Stomach (tissue), 9 donors: ENCODE data around the gene CCDC184. TPM values are rescaled to one million over a fixed set of nuclear protein-coding genes. Genes with fewer than 3 reads are reported as not detected.

Experiments used
- DNase-seq, 2 donors: peaks; one replicate each; pipeline versions ENCODE4 v3.0.0 to v3.0.0-alpha.2; 2013 to 2019
- H3K27ac ChIP-seq, 5 donors: fragments of 200-600 bp in 4 of 5; sonication (generic) in 4 of 5; one replicate each; pipeline ENCODE4 v1.5.1; 2013 to 2019; ENCODE audit warnings: mild to moderate bottlenecking in 1 of 5, moderate library complexity in 1 of 5
- H3K27me3 ChIP-seq, 3 donors: fragments of 200-600 bp; sonication (generic); one replicate each; pipeline ENCODE4 v1.5.1; 2017 to 2019; ENCODE audit warnings: mixed run types in 1 of 3
- H3K36me3 ChIP-seq, 4 donors: fragments of 200-600 bp; sonication (generic); 1 replicate in 3 of 4; 2 replicates in 1 of 4; pipeline ENCODE4 v1.5.1; 2016 to 2019
- H3K4me1 ChIP-seq, 4 donors: fragments of 200-600 bp; sonication (generic); one replicate each; pipeline ENCODE4 v1.5.1; 2016 to 2019
- H3K4me3 ChIP-seq, 4 donors: fragments of 200-600 bp; sonication (generic) in 3 of 4; one replicate each; pipeline ENCODE4 v1.5.1; 2016 to 2019; ENCODE audit warnings: mild to moderate bottlenecking in 1 of 4
- H3K9me3 ChIP-seq, 4 donors: fragments of 200-600 bp; sonication (generic); one replicate each; pipeline ENCODE4 v1.5.1; 2016 to 2019
- CTCF ChIP-seq, 7 experiments: fragments of 450-650 bp in 4 of 7; fragments of 200-600 bp in 3 of 7; sonication (generic) in 3 of 7; IDR thresholded peaks; one replicate each; pipeline ENCODE4 v1.5.1; 2016 to 2019; ENCODE audit warnings: antibody characterized with exemption in 7 of 7, control low read depth in 2 of 7, mild to moderate bottlenecking in 1 of 7
- EP300 ChIP-seq: sonication (generic); formaldehyde crosslinking; IDR thresholded peaks from one replicate; pipeline ENCODE4 v1.6.1; 2017; ENCODE audit warnings: antibody characterized with exemption
- POLR2A ChIP-seq, 4 donors: fragments of 450-650 bp; IDR thresholded peaks; one replicate each; pipeline ENCODE4 v1.6.1; 2016; ENCODE audit warnings: antibody characterized with exemption in 4 of 4, control low read depth in 2 of 4, mild to moderate bottlenecking in 1 of 4, moderate library complexity in 1 of 4
- POLR2AphosphoS5 ChIP-seq, 3 donors: sonication (generic); formaldehyde crosslinking; IDR thresholded peaks; one replicate each; pipeline ENCODE4 v1.6.1; 2016; ENCODE audit warnings: antibody characterized with exemption in 3 of 3
- WGBS, 5 donors: extraction: QIAGEN DNeasy Blood & Tissue Kit in 3 of 5; methylation state at CpG; one replicate each; pipeline versions ENCODE4 v1.1.5 to v1.1.7; 2013 to 2018; 5-methylcytosine and 5-hydroxymethylcytosine counted together
- intact Hi-C: fragments of 100-400 bp; cut with DNase I; formaldehyde crosslinking; loops from one replicate; pipeline ENCODE4 v1.15.1; 2023; ENCODE audit warnings: low total_unique reads
- polyA plus RNA-seq, 3 donors: library from polyadenylated mRNA; stranded (reverse); fragments of 200-250 nt; gene quantifications; one replicate each; pipeline ENCODE4 v1.2.3, GENCODE V29; 2013
- total RNA-seq, 5 donors: library from RNA; depleted of rRNA; stranded (reverse); fragments of >200 nt; gene quantifications; one replicate each; pipeline versions ENCODE4 v1.1.0 to v1.2.3, GENCODE V29; 2014 to 2016
- donor health status: healthy with polysubstance abuse.
- donor health status: Bipolar disorder and iron deficiency.
- donor health status: healthy.

The CCDC184 gene
- total and polyA plus RNA-seq, 8 donors: 0.29 to 4.7 (median 0.99) TPM; not detected in 2

- H3K27ac ChIP-seq: no peak overlapping the region
- peak in 1 of 2 donors; percentile 32 for DNase-seq
- peaks cover 12 to 31% (median 24%) of the 10 kb centered on the region in 4 donors for H3K4me1 ChIP-seq
- H3K9me3 ChIP-seq: no peaks in the 10 kb centered on the region
- WGBS, 5 donors: 5 to 13% (median 8%) methylated on average over 7 to 20 of the region's 20 CpGs
- no peaks in the 10 kb centered on the region for H3K36me3 ChIP-seq
- TF ChIP-seq POLR2AphosphoS5 (IDR thresholded peaks at IDR 0.05) (no peak), EP300 (no peak), CTCF (IDR thresholded peaks at IDR 0.05) (no peak), POLR2A (IDR thresholded peaks at IDR 0.05) (no peak)
- H3K4me3 ChIP-seq: peak overlapping the region; percentile 53 to 82 (median 62)
- intact Hi-C loops: no loop called here
- H3K27me3 ChIP-seq: peaks cover 0 to 67% (median 29%) of the 10 kb centered on the region in 3 donors
These were observed 1.1 kb downstream of the CCDC184 start for GRCh38 chr12:48184549-48184922.

- Histone ChIP-seq H3K36me3 (no peaks in the 10 kb centered on the region), H3K27ac (no peak overlapping the region), H3K9me3 (no peaks in the 10 kb centered on the region), H3K27me3 (peaks cover 0 to 65% (median 29%) of the 10 kb centered on the region in 3 donors), H3K4me3 (peak overlapping the region in 1 of 4 donors; percentile 71), H3K4me1 (peaks cover 12 to 31% (median 24%) of the 10 kb centered on the region in 4 donors)
- DNase-seq: peak in 1 of 2 donors; percentile 52
- no peak for TF ChIP-seq EP300
- no peak for TF ChIP-seq POLR2A (IDR thresholded peaks at IDR 0.05)
- no peak for TF ChIP-seq POLR2AphosphoS5 (IDR thresholded peaks at IDR 0.05)
- TF ChIP-seq CTCF (IDR thresholded peaks at IDR 0.05): no peak
- intact Hi-C loops: no loop called here
- WGBS, 5 donors: 53 to 63% (median 58%) methylated on average over 10 of the region's 10 CpGs
These were observed 1.9 kb downstream of the CCDC184 start for GRCh38 chr12:48185181-48185919.

GRCh38 chr12:48187916-48188695 is 4.7 kb downstream of the CCDC184 start:
- DNase-seq: no peak
- WGBS, 5 donors: 72 to 82% (median 81%) methylated on average over 10 of the region's 10 CpGs

More at GRCh38 chr12:48187916-48188695, 4.7 kb downstream of the CCDC184 start:
- Histone ChIP-seq H3K27me3 (peaks cover 0 to 50% (median 21%) of the 10 kb centered on the region in 3 donors), H3K4me3 (no peak overlapping the region), H3K27ac (no peak overlapping the region), H3K9me3 (no peaks in the 10 kb centered on the region), H3K4me1 (peaks cover 12 to 21% (median 17%) of the 10 kb centered on the region in 4 donors), H3K36me3 (no peaks in the 10 kb centered on the region)
- TF ChIP-seq CTCF (IDR thresholded peaks at IDR 0.05) (no peak), POLR2A (IDR thresholded peaks at IDR 0.05) (no peak), POLR2AphosphoS5 (IDR thresholded peaks at IDR 0.05) (no peak)
- intact Hi-C loops: no loop called here
